Measurements from ENCODE around the gene HMG20B.

- TF ChIP-seq CTCF (IDR thresholded peaks at IDR 0.05): no peak
- TF ChIP-seq ETV6 (CRISPR knock-in tag; IDR thresholded peaks at IDR 0.05): no peak
- TF ChIP-seq ESRRA (CRISPR knock-in tag; IDR thresholded peaks at IDR 0.05; ENCODE audit: borderline replicate concordance): no peak
- TF ChIP-seq CREB1 (CRISPR knock-in tag; IDR thresholded peaks at IDR 0.05): no peak
- TF ChIP-seq ZNF396 (CRISPR knock-in tag; IDR thresholded peaks at IDR 0.05; ENCODE audit: borderline replicate concordance): no peak
- no peak for TF ChIP-seq PREB (CRISPR knock-in tag; IDR thresholded peaks at IDR 0.05; ENCODE audit: borderline replicate concordance)
- no peak for TF ChIP-seq MLX (CRISPR knock-in tag; IDR thresholded peaks at IDR 0.05)
- no peak for TF ChIP-seq FOXP1 (CRISPR knock-in tag; IDR thresholded peaks at IDR 0.05; ENCODE audit: borderline replicate concordance)
- no peak for TF ChIP-seq FOXK1 (CRISPR knock-in tag; IDR thresholded peaks at IDR 0.05)
- TF ChIP-seq ZNF532 (CRISPR knock-in tag; IDR thresholded peaks at IDR 0.05; ENCODE audit: borderline replicate concordance): no peak
- TF ChIP-seq JUN (CRISPR knock-in tag; IDR thresholded peaks at IDR 0.05): no peak
- no peak for TF ChIP-seq ELF4 (CRISPR knock-in tag; IDR thresholded peaks at IDR 0.05; ENCODE audit: low read depth)
These were observed 42.9 kb downstream of the HMG20B start for GRCh38 chr19:3615524-3616135.

All from WTC11 (cell line).